ENCODE results near the gene CTDSP2. TPM values are rescaled to one million over a fixed set of nuclear protein-coding genes. Genes with fewer than 3 reads are reported as not detected.

CTDSP2 gene
- total RNA-seq, 1 donor from 2014 or later, result 87.1 TPM

DNA sequence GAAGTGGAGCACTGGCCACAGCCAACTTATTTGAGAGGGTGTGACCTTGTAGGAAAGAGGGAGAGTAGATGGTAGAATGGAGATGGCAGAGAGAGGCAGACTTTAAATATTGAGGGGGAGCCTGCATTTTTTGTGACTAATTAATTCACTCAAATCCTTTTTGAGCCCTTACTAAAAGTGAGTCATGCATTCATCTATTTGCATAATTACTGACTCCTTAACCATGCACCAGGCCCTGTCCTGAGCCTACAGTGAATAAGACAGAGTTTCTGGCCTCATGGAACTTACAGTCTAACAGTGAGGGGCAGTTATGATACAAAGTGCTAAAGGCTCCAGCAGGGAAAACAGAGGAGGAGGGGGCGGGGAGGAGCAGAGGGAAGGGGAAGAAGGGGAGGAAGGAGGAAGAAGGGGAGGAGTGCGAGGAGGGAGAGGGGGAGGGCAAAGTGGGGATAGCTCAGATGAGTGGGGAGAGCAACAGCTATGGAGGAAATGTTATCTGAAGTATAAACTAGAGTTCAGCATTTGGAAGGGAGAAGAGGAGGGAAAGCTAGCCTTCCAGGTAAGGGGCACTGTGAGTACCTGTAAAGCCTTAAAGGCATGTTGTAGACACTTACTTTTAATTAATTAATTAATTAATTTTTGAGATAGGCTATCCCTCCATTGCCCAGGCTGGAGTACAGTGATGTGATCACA lies 7.5 kb upstream of the CTDSP2 start:
- no peak overlapping the region for H3K27ac ChIP-seq (ENCODE audit: low read depth, low read length)
- no peaks in the 10 kb centered on the region for H4K20me1 ChIP-seq (ENCODE audit: insufficient read depth, low read length)
- no peaks in the 10 kb centered on the region for H3K79me2 ChIP-seq (ENCODE audit: insufficient read depth, low read length)
- peaks cover 8% of the 10 kb centered on the region for H3K4me1 ChIP-seq (ENCODE audit: insufficient read depth, low read length)
- H2AFZ ChIP-seq (ENCODE audit: low read depth, low read length), result no peak overlapping the region
- Mint-ChIP-seq H3K4me1 (ENCODE audit: low read depth, unreplicated experiment) (peaks cover 10% of the 10 kb centered on the region), H3K36me3 (ENCODE audit: low read depth, unreplicated experiment) (no peaks in the 10 kb centered on the region), H3K27me3 (ENCODE audit: low read depth, unreplicated experiment) (peaks cover 27% of the 10 kb centered on the region), H3K27ac (ENCODE audit: unreplicated experiment) (no peak overlapping the region), H3K4me3 (ENCODE audit: unreplicated experiment) (no peak overlapping the region), H3K9me3 (ENCODE audit: unreplicated experiment) (peaks cover 2% of the 10 kb centered on the region)
- FAIRE-seq, result no peak
- DNase-seq (ENCODE audit: low read depth), result no peak
- no peak overlapping the region for H3K4me3 ChIP-seq (ENCODE audit: insufficient read depth, low read depth, low read length)
- no peaks in the 10 kb centered on the region for H3K36me3 ChIP-seq (ENCODE audit: insufficient read depth, low read length)
- H3K9ac ChIP-seq (ENCODE audit: low read length), result no peak overlapping the region
- H3K9me3 ChIP-seq (ENCODE audit: insufficient read depth, low read depth, low read length), result no peaks in the 10 kb centered on the region
- H3K27me3 ChIP-seq (ENCODE audit: insufficient read depth, low read length), result peaks cover 6% of the 10 kb centered on the region
- H3K4me2 ChIP-seq (ENCODE audit: low read length), result no peak overlapping the region
- TF ChIP-seq, protein P1, sequence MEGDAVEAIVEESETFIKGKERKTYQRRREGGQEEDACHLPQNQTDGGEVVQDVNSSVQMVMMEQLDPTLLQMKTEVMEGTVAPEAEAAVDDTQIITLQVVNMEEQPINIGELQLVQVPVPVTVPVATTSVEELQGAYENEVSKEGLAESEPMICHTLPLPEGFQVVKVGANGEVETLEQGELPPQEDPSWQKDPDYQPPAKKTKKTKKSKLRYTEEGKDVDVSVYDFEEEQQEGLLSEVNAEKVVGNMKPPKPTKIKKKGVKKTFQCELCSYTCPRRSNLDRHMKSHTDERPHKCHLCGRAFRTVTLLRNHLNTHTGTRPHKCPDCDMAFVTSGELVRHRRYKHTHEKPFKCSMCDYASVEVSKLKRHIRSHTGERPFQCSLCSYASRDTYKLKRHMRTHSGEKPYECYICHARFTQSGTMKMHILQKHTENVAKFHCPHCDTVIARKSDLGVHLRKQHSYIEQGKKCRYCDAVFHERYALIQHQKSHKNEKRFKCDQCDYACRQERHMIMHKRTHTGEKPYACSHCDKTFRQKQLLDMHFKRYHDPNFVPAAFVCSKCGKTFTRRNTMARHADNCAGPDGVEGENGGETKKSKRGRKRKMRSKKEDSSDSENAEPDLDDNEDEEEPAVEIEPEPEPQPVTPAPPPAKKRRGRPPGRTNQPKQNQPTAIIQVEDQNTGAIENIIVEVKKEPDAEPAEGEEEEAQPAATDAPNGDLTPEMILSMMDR (IDR thresholded peaks at IDR 0.05; ENCODE audit: insufficient read depth, low read depth, low read length), result no peak
- no peak for TF ChIP-seq EZH2 (IDR thresholded peaks at IDR 0.05; ENCODE audit: insufficient read depth, low read length)

DNA sequence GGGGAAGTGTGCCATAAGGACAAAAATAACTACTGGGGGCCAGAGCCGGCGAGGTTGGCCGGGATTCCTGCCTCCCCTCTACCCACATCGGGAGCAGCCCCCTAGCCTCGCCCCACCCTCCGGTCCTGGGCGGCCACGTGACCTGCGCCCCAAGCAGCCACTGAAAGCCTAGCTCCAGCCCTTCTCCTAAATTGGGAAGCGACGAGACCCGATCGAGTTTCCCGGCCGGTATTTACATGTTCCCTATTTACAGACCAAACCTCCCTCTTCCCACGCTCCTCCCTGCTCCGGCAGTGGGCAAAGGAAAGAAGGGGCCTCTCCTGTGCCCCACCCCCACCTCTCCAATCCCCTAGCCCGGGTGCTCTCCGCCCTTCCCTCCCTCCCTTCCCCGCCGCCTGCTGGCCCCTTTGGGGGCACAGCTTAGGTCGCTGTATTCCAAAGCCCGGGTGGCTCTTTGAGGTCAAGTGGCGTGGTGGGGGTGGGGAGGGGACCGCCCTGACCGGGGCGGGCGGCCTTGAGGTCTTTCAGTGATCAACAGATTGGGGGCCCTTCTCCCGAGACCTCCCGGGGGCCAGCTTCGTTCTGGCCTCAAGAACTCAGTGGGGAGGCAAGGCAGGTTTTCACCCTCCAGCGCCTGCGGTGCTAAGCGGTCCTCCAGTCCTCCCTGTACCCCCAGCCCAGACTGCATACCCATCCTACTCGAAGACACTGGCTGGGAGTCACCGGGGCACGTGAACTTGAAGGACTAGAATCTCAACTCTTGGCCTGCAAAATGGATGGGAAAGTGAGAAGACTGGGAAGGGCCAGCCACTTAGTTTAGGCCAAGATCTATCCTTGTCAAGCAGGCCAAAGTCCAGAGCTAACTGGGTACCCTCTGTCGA lies 6.3 kb upstream of the CTDSP2 start:
- H3K27ac ChIP-seq (ENCODE audit: low read depth, low read length), result no peak overlapping the region

More for the DNA sequence above, 6.3 kb upstream of the CTDSP2 start:
- Histone ChIP-seq H3K36me3 (ENCODE audit: insufficient read depth, low read length) (no peaks in the 10 kb centered on the region), H3K4me2 (ENCODE audit: low read length) (peak overlapping the region; percentile 77), H2AFZ (ENCODE audit: low read depth, low read length) (peak overlapping the region; percentile 70), H3K79me2 (ENCODE audit: insufficient read depth, low read length) (no peaks in the 10 kb centered on the region), H3K4me3 (ENCODE audit: insufficient read depth, low read depth, low read length) (peak overlapping the region; percentile 20), H3K4me1 (ENCODE audit: insufficient read depth, low read length) (peaks cover 8% of the 10 kb centered on the region), H3K9me3 (ENCODE audit: insufficient read depth, low read depth, low read length) (no peaks in the 10 kb centered on the region), H3K27me3 (ENCODE audit: insufficient read depth, low read length) (peaks cover 6% of the 10 kb centered on the region), H4K20me1 (ENCODE audit: insufficient read depth, low read length) (no peaks in the 10 kb centered on the region), H3K9ac (ENCODE audit: low read length) (peak overlapping the region; percentile 33)
- FAIRE-seq (no peak), DNase-seq (ENCODE audit: low read depth) (no peak)
- H3K4me1 Mint-ChIP-seq (ENCODE audit: low read depth, unreplicated experiment), result peaks cover 10% of the 10 kb centered on the region
- H3K27ac Mint-ChIP-seq (ENCODE audit: unreplicated experiment), result no peak overlapping the region
- TF ChIP-seq, protein P1 (IDR thresholded peaks at IDR 0.05; ENCODE audit: insufficient read depth, low read depth, low read length), result no peak
- TF ChIP-seq EZH2 (IDR thresholded peaks at IDR 0.05; ENCODE audit: insufficient read depth, low read length), result no peak
- H3K27me3 Mint-ChIP-seq (ENCODE audit: low read depth, unreplicated experiment), result peaks cover 27% of the 10 kb centered on the region
- peaks cover 2% of the 10 kb centered on the region for H3K9me3 Mint-ChIP-seq (ENCODE audit: unreplicated experiment)
- peak overlapping the region; percentile 74 for H3K4me3 Mint-ChIP-seq (ENCODE audit: unreplicated experiment)
- no peaks in the 10 kb centered on the region for H3K36me3 Mint-ChIP-seq (ENCODE audit: low read depth, unreplicated experiment)
